Measurements from ENCODE around the gene MYG1.
A peak's percentile ranks its signal among the peaks of the same experiment; 100 is the strongest.

MYG1 gene

GRCh38 chr12:53279283-53279869 lies 20.1 kb upstream of the MYG1 start:
- Histone ChIP-seq H3K27ac (ENCODE audit: extremely low read depth, low read depth, low read length) (no peak overlapping the region), H3K4me1 (ENCODE audit: control insufficient read depth, insufficient read depth, low read length) (no peaks in the 10 kb centered on the region), H3K9me3 (ENCODE audit: control insufficient read depth, insufficient read depth, low read depth, low read length) (no peaks in the 10 kb centered on the region), H3K4me3 (ENCODE audit: low read depth, low read length) (no peak overlapping the region), H3K36me3 (ENCODE audit: control insufficient read depth in 2 of 2, insufficient read depth in 1 of 2, low read length in 2 of 2) (peaks cover 83 to 98% of the 10 kb centered on the region in 2 experiments)
- no peak for TF ChIP-seq TCF7L2 (IDR thresholded peaks at IDR 0.05; ENCODE audit: borderline replicate concordance, low read depth, low read length)
- TF ChIP-seq ZNF600 (tag by site-specific recombination; IDR thresholded peaks at IDR 0.05): peak; percentile 64
- TF ChIP-seq BCL6B (tag by site-specific recombination; IDR thresholded peaks at IDR 0.05): no peak
- no peak for TF ChIP-seq ZNF19 (tag by site-specific recombination; IDR thresholded peaks at IDR 0.05; ENCODE audit: low read depth)
- POLR2A ChIA-PET: interaction anchor here (1.5 to 2.7 kb wide), 3 partner anchors 11 to 66 kb away, joined by 4 to 22 read pairs (median 7); partner anchors contain the start of genes ESPL1 and MYG1
- CTCF ChIA-PET: interaction anchor here (1.1 to 2.1 kb wide), 2 partner anchors 9 to 67 kb away, joined by 3 to 11 read pairs; no protein-coding TSS in a partner anchor

- H3K4me1 ChIP-seq (ENCODE audit: control insufficient read depth, insufficient read depth, low read length): no peaks in the 10 kb centered on the region
- no peaks in the 10 kb centered on the region for H3K9me3 ChIP-seq (ENCODE audit: control insufficient read depth, insufficient read depth, low read depth, low read length)
- peaks cover 87 to 98% of the 10 kb centered on the region in 2 experiments for H3K36me3 ChIP-seq (ENCODE audit: control insufficient read depth in 2 of 2, insufficient read depth in 1 of 2, low read length in 2 of 2)
- no peak overlapping the region for H3K4me3 ChIP-seq (ENCODE audit: low read depth, low read length)
- H3K27ac ChIP-seq (ENCODE audit: extremely low read depth, low read depth, low read length): no peak overlapping the region
- ChIA-PET POLR2A (interaction anchor here (1.5 to 2.7 kb wide), 2 partner anchors 12 to 66 kb away, joined by 4 to 22 read pairs; partner anchors contain the start of gene ESPL1), CTCF (interaction anchor here (1.1 to 2.1 kb wide), 3 partner anchors 8 to 68 kb away, joined by 3 to 11 read pairs (median 3); no protein-coding TSS in a partner anchor)
- TF ChIP-seq ZNF600 (tag by site-specific recombination; IDR thresholded peaks at IDR 0.05) (0 out of 2 replicates have a peak, but pooled peaks have one; percentile 3), ZNF747 (tag by site-specific recombination; IDR thresholded peaks at IDR 0.05) (no peak), SP3 (tag by site-specific recombination; IDR thresholded peaks at IDR 0.05) (no peak)
Observed at GRCh38 chr12:53279888-53280498, 19.5 kb upstream of the MYG1 start.

GRCh38 chr12:53286448-53286847 lies 13.0 kb upstream of the MYG1 start:
- TF ChIP-seq ZNF121 (tag by site-specific recombination; IDR thresholded peaks at IDR 0.05): no peak
- no peak for TF ChIP-seq ZNF394 (tag by site-specific recombination; IDR thresholded peaks at IDR 0.05; ENCODE audit: borderline replicate concordance)
- TF ChIP-seq KLF7 (tag by site-specific recombination; IDR thresholded peaks at IDR 0.05; ENCODE audit: borderline replicate concordance): no peak
- TF ChIP-seq ZBTB48 (tag by site-specific recombination; IDR thresholded peaks at IDR 0.05): no peak
- TF ChIP-seq ZEB2 (tag by site-specific recombination; IDR thresholded peaks at IDR 0.05): no peak
- no peak for TF ChIP-seq PRDM2 (tag by site-specific recombination; IDR thresholded peaks at IDR 0.05; ENCODE audit: borderline replicate concordance)
- TF ChIP-seq ZNF660 (tag by site-specific recombination; IDR thresholded peaks at IDR 0.05): no peak
- no peak for TF ChIP-seq REST (tag by site-specific recombination; IDR thresholded peaks at IDR 0.05)
- TF ChIP-seq ZNF155 (tag by site-specific recombination; IDR thresholded peaks at IDR 0.05): no peak
- no peak for TF ChIP-seq ZNF555 (tag by site-specific recombination; conservative IDR thresholded peaks at IDR 0.05)
- TF ChIP-seq ZNF670 (tag by site-specific recombination; IDR thresholded peaks at IDR 0.05; ENCODE audit: low read depth): no peak
- no peak for TF ChIP-seq ZNF830 (tag by site-specific recombination; IDR thresholded peaks at IDR 0.05; ENCODE audit: low read depth)
- Histone ChIP-seq H3K36me3 (ENCODE audit: control insufficient read depth in 2 of 2, insufficient read depth in 1 of 2, low read length in 2 of 2) (peaks cover 63 to 92% of the 10 kb centered on the region in 2 experiments), H3K9me3 (ENCODE audit: control insufficient read depth, insufficient read depth, low read depth, low read length) (no peaks in the 10 kb centered on the region), H3K4me1 (ENCODE audit: control insufficient read depth, insufficient read depth, low read length) (no peaks in the 10 kb centered on the region), H3K4me3 (ENCODE audit: low read depth, low read length) (no peak overlapping the region), H3K27ac (ENCODE audit: extremely low read depth, low read depth, low read length) (no peak overlapping the region)
- POLR2A ChIA-PET: interaction anchor here (0.9 to 1.6 kb wide), 2 partner anchors 10 to 32 kb away, joined by 3 to 4 read pairs; no protein-coding TSS in a partner anchor
- CTCF ChIA-PET: interaction anchor here (0.6 to 7.5 kb wide), 12 partner anchors 8 to 221 kb away, joined by 3 to 132 read pairs (median 4); partner anchors contain the start of genes AAAS and ESPL1

All from HEK293 (cell line).